ENCODE measurements around the gene ADAM11.
"Not testable (repeated sequence)": the region's sequence is repeated elsewhere in the genome, so short reads cannot be mapped to it uniquely, and the experiment has no call there.

ADAM11 gene

DNA sequence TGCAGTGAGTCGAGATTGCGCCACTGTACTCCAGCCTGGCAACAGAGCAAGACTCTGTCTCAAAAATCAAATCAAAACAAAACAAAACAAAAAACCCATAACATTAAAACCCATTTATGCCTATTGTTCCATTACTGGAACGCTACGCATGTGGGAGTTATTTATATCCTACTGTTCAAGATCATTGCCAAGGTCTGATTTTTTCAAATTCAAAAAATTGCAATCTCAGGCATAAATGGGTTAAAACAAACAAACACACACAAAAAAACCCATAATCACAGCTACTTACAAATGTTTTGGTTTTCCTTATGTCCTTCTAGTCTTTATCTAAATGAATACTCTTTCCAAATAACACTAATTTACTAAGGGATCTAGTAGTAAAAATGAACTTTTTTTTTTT, 53.5 kb downstream of the ADAM11 start:
- H3K9me3 ChIP-seq (ENCODE audit: control insufficient read depth, insufficient read depth, low read depth, low read length), result no peaks in the 10 kb centered on the region
- H3K4me1 ChIP-seq (ENCODE audit: control insufficient read depth, insufficient read depth, low read length), result peaks cover 3% of the 10 kb centered on the region; the same call in 1 of the 2 replicates
- no peak for TF ChIP-seq ZNF18 (tag by site-specific recombination; IDR thresholded peaks at IDR 0.05)
- TF ChIP-seq SP2 (tag by site-specific recombination; IDR thresholded peaks at IDR 0.05), result no peak
- peak; percentile 66 for TF ChIP-seq PRDM6 (tag by site-specific recombination; IDR thresholded peaks at IDR 0.05)
- TF ChIP-seq, protein P1, sequence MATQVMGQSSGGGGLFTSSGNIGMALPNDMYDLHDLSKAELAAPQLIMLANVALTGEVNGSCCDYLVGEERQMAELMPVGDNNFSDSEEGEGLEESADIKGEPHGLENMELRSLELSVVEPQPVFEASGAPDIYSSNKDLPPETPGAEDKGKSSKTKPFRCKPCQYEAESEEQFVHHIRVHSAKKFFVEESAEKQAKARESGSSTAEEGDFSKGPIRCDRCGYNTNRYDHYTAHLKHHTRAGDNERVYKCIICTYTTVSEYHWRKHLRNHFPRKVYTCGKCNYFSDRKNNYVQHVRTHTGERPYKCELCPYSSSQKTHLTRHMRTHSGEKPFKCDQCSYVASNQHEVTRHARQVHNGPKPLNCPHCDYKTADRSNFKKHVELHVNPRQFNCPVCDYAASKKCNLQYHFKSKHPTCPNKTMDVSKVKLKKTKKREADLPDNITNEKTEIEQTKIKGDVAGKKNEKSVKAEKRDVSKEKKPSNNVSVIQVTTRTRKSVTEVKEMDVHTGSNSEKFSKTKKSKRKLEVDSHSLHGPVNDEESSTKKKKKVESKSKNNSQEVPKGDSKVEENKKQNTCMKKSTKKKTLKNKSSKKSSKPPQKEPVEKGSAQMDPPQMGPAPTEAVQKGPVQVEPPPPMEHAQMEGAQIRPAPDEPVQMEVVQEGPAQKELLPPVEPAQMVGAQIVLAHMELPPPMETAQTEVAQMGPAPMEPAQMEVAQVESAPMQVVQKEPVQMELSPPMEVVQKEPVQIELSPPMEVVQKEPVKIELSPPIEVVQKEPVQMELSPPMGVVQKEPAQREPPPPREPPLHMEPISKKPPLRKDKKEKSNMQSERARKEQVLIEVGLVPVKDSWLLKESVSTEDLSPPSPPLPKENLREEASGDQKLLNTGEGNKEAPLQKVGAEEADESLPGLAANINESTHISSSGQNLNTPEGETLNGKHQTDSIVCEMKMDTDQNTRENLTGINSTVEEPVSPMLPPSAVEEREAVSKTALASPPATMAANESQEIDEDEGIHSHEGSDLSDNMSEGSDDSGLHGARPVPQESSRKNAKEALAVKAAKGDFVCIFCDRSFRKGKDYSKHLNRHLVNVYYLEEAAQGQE (tag by site-specific recombination; IDR thresholded peaks at IDR 0.05), result no peak
- TF ChIP-seq ZNF596 (tag by site-specific recombination; IDR thresholded peaks at IDR 0.05), result no peak
- TF ChIP-seq ZNF394 (tag by site-specific recombination; IDR thresholded peaks at IDR 0.05; ENCODE audit: borderline replicate concordance), result no peak
- TF ChIP-seq ZNF707 (tag by site-specific recombination; IDR thresholded peaks at IDR 0.05), result no peak
- peaks cover 0 to 4% of the 10 kb centered on the region in 2 experiments; a peak in 1 of 3 replicates for H3K36me3 ChIP-seq (ENCODE audit: control insufficient read depth in 2 of 2, insufficient read depth in 1 of 2, low read length in 2 of 2)
- H3K27ac ChIP-seq (ENCODE audit: extremely low read depth, low read depth, low read length), result no peak overlapping the region
- ChIA-PET POLR2A (interaction anchor here (0.5 to 0.7 kb wide), 2 partner anchors 10 to 237 kb away, joined by 3 to 5 read pairs; no protein-coding TSS in a partner anchor), CTCF (interaction anchor here (0.6 to 0.7 kb wide), 2 partner anchors 25 to 52 kb away, joined by 3 to 4 read pairs; no protein-coding TSS in a partner anchor)
- no peak overlapping the region for H3K4me3 ChIP-seq (ENCODE audit: low read depth, low read length)

DNA sequence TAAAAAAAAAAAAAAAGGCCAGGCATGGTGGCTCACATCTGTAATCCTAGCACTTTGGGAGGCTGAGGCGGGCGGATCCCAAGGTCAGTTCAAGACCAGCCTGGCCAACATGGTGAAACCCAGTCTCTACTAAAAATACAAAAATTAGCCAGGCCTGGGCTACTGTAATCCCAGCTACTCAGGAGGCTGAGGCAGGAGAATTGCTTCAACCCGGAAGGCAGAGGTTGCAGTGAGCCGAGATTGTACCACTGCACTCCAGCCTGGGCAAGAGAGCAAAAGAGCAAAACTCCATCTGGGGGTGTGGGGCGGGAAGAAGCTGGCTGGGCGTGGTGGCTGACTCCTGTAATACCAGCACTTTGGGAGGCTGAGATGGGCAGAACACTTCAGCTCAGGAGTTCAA, 59.7 kb downstream of the ADAM11 start:
- POLR2A ChIA-PET; H3K36me3 ChIP-seq (ENCODE audit: control insufficient read depth in 2 of 2, insufficient read depth in 1 of 2, low read length in 2 of 2); H3K9me3 ChIP-seq (ENCODE audit: control insufficient read depth, insufficient read depth, low read depth, low read length); H3K4me3 ChIP-seq (ENCODE audit: low read depth, low read length); H3K27ac ChIP-seq (ENCODE audit: extremely low read depth, low read depth, low read length): not testable (repeated sequence)
- peaks cover 15% of the 10 kb centered on the region for H3K4me1 ChIP-seq (ENCODE audit: control insufficient read depth, insufficient read depth, low read length)
- CTCF ChIA-PET, result interaction anchor here (0.7 kb wide), 3 partner anchors 8 to 49 kb away, joined by 3 to 5 read pairs (median 3); no protein-coding TSS in a partner anchor
- TF ChIP-seq OSR2 (tag by site-specific recombination; IDR thresholded peaks at IDR 0.05), result peak; percentile 67
- TF ChIP-seq, protein P2, sequence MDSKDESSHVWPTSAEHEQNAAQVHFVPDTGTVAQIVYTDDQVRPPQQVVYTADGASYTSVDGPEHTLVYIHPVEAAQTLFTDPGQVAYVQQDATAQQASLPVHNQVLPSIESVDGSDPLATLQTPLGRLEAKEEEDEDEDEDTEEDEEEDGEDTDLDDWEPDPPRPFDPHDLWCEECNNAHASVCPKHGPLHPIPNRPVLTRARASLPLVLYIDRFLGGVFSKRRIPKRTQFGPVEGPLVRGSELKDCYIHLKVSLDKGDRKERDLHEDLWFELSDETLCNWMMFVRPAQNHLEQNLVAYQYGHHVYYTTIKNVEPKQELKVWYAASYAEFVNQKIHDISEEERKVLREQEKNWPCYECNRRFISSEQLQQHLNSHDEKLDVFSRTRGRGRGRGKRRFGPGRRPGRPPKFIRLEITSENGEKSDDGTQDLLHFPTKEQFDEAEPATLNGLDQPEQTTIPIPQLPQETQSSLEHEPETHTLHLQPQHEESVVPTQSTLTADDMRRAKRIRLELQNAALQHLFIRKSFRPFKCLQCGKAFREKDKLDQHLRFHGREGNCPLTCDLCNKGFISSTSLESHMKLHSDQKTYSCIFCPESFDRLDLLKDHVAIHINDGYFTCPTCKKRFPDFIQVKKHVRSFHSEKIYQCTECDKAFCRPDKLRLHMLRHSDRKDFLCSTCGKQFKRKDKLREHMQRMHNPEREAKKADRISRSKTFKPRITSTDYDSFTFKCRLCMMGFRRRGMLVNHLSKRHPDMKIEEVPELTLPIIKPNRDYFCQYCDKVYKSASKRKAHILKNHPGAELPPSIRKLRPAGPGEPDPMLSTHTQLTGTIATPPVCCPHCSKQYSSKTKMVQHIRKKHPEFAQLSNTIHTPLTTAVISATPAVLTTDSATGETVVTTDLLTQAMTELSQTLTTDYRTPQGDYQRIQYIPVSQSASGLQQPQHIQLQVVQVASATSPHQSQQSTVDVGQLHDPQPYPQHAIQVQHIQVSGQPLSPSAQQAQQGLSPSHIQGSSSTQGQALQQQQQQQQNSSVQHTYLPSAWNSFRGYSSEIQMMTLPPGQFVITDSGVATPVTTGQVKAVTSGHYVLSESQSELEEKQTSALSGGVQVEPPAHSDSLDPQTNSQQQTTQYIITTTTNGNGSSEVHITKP (tag by site-specific recombination; IDR thresholded peaks at IDR 0.05), result peak; percentile 67
- TF ChIP-seq KLF1 (tag by site-specific recombination; IDR thresholded peaks at IDR 0.05), result peak; percentile 71
- TF ChIP-seq FEZF1 (tag by site-specific recombination; IDR thresholded peaks at IDR 0.05), result 0 out of 2 replicates have a peak, but pooled peaks have one; percentile 13
